MM.1S (cell line): ENCODE measurements around the gene CERT1.

Experiments used
- DNase-seq: peaks from one replicate; pipeline ENCODE4 v3.0.0-alpha.2; 2015
- H2AFZ ChIP-seq: fragments of 300-600 bp; sonication (generic); 2 replicates; pipeline ENCODE4 v1.6.0; 2016; ENCODE audit warnings: antibody characterized with exemption, low read length
- H3F3A ChIP-seq: fragments of 300-600 bp; sonication (generic); 2 replicates; pipeline ENCODE4 v1.6.1; 2016; ENCODE audit warnings: mild to moderate bottlenecking, antibody characterized with exemption, low read length, moderate library complexity, mixed read lengths; ENCODE audit not compliant: insufficient read depth
- H3K27ac ChIP-seq: fragments of 300-600 bp; sonication (generic); 2 replicates; pipeline ENCODE4 v1.5.1; 2016; ENCODE audit warnings: mild to moderate bottlenecking, low read length
- H3K27me3 ChIP-seq: fragments of 300-600 bp; sonication (generic); replicated peaks from 2 replicates; pipeline ENCODE4 v1.6.0; 2016; ENCODE audit warnings: low read length; ENCODE audit not compliant: insufficient read depth
- H3K36me3 ChIP-seq: fragments of 300-600 bp; sonication (generic); replicated peaks from 2 replicates; pipeline ENCODE4 v1.6.1; 2016; ENCODE audit warnings: mild to moderate bottlenecking, low read length, mixed read lengths; ENCODE audit not compliant: insufficient read depth
- H3K4me1 ChIP-seq: fragments of 300-600 bp; sonication (generic); 2 replicates; pipeline ENCODE4 v1.6.1; 2016; ENCODE audit warnings: low read length, mixed read lengths
- H3K4me2 ChIP-seq: fragments of 300-600 bp; sonication (generic); 2 replicates; pipeline ENCODE4 v1.6.0; 2016; ENCODE audit warnings: low read depth, low read length
- H3K4me3 ChIP-seq: fragments of 300-600 bp; sonication (generic); 2 replicates; pipeline ENCODE4 v1.5.1; 2016; ENCODE audit warnings: low read length, mixed read lengths
- H3K79me2 ChIP-seq: fragments of 300-600 bp; sonication (generic); 2 replicates; pipeline ENCODE4 v1.6.1; 2016; ENCODE audit warnings: mixed run types, low read length, mixed read lengths
- H3K9ac ChIP-seq: fragments of 300-600 bp; sonication (generic); 2 replicates; pipeline ENCODE4 v1.6.1; 2016; ENCODE audit warnings: low read length, mixed read lengths
- H3K9me2 ChIP-seq: fragments of 300-600 bp; sonication (generic); replicated peaks from 2 replicates; pipeline ENCODE4 v1.6.1; 2016; ENCODE audit warnings: mild to moderate bottlenecking, low read length, mixed read lengths; ENCODE audit not compliant: insufficient read depth
- H3K9me3 ChIP-seq: fragments of 300-600 bp; sonication (generic); replicated peaks from 2 replicates; pipeline ENCODE4 v1.6.1; 2016; ENCODE audit warnings: mild to moderate bottlenecking, low read length, mixed read lengths; ENCODE audit not compliant: insufficient read depth
- H4K20me1 ChIP-seq: fragments of 300-600 bp; sonication (generic); 2 replicates; pipeline ENCODE4 v1.6.1; 2016; ENCODE audit warnings: mild to moderate bottlenecking, low read length, moderate library complexity, mixed read lengths; ENCODE audit not compliant: insufficient read depth
- CTCF ChIP-seq: fragments of 300-600 bp; sonication (generic); IDR thresholded peaks from 2 replicates; pipeline ENCODE4 v1.5.1; 2016; ENCODE audit warnings: antibody characterized with exemption, low read length, mixed read lengths
- EZH2 ChIP-seq: fragments of 300-600 bp; sonication (generic); optimal IDR thresholded peaks from 2 replicates; pipeline ENCODE3; 2017; ENCODE audit warnings: low read depth, mild to moderate bottlenecking, antibody characterized with exemption, low read length, mixed read lengths
- EZH2phosphoT487 ChIP-seq: fragments of 300-600 bp; sonication (generic); IDR thresholded peaks from 2 replicates; pipeline ENCODE4 v1.6.1; 2018; ENCODE audit warnings: antibody characterized with exemption, low read length

Gene CERT1

GRCh38 chr5:75438722-75439121 lies 72.7 kb downstream of the CERT1 start:
- H3K4me2 ChIP-seq, result no peak overlapping the region

GRCh38 chr5:75435096-75435495 lies 76.3 kb downstream of the CERT1 start:
- DNase-seq, result no peak
- no peaks in the 10 kb centered on the region for H3K79me2 ChIP-seq

More at GRCh38 chr5:75438722-75439121, 72.7 kb downstream of the CERT1 start:
- TF ChIP-seq CTCF (no peak), EZH2phosphoT487 (no peak)
- no peak overlapping the region for H3K27ac ChIP-seq
- H3K4me3 ChIP-seq, result no peak overlapping the region
- no peaks in the 10 kb centered on the region for H3K36me3 ChIP-seq
- H3K9ac ChIP-seq, result no peak overlapping the region
- H2AFZ ChIP-seq, result no peak overlapping the region
- H4K20me1 ChIP-seq, result no peaks in the 10 kb centered on the region
- DNase-seq, result no peak
- no peaks in the 10 kb centered on the region for H3K9me3 ChIP-seq
- H3K79me2 ChIP-seq, result no peaks in the 10 kb centered on the region
- no peaks in the 10 kb centered on the region for H3F3A ChIP-seq
- H3K9me2 ChIP-seq, result no peaks in the 10 kb centered on the region
- H3K27me3 ChIP-seq, result no peaks in the 10 kb centered on the region
- H3K4me1 ChIP-seq, result no peaks in the 10 kb centered on the region

GRCh38 chr5:75433814-75434506 lies 77.5 kb downstream of the CERT1 start:
- no peaks in the 10 kb centered on the region for H3K9me3 ChIP-seq
- no peak overlapping the region for H3K27ac ChIP-seq
- no peaks in the 10 kb centered on the region for H3K36me3 ChIP-seq
- H3K27me3 ChIP-seq, result no peaks in the 10 kb centered on the region
- H3K4me3 ChIP-seq, result no peak overlapping the region
- H3F3A ChIP-seq, result no peaks in the 10 kb centered on the region
- H2AFZ ChIP-seq, result no peak overlapping the region
- H3K9me2 ChIP-seq, result no peaks in the 10 kb centered on the region
- TF ChIP-seq EZH2phosphoT487, result no peak
- no peak for TF ChIP-seq CTCF
- no peak for TF ChIP-seq EZH2
- no peaks in the 10 kb centered on the region for H3K4me1 ChIP-seq
- no peak overlapping the region for H3K4me2 ChIP-seq
- 0 out of 2 replicates have a peak, but pooled peaks cover 3% of the 10 kb centered on the region for H3K79me2 ChIP-seq
- no peak overlapping the region for H3K9ac ChIP-seq
- H4K20me1 ChIP-seq, result no peaks in the 10 kb centered on the region
- DNase-seq, result no peak

More at GRCh38 chr5:75435096-75435495, 76.3 kb downstream of the CERT1 start:
- Histone ChIP-seq H3F3A (no peaks in the 10 kb centered on the region), H3K4me3 (no peak overlapping the region), H3K9me2 (no peaks in the 10 kb centered on the region), H3K27ac (no peak overlapping the region), H3K36me3 (no peaks in the 10 kb centered on the region), H3K4me1 (no peaks in the 10 kb centered on the region), H4K20me1 (no peaks in the 10 kb centered on the region), H3K4me2 (no peak overlapping the region), H3K9ac (no peak overlapping the region), H3K27me3 (no peaks in the 10 kb centered on the region), H2AFZ (no peak overlapping the region), H3K9me3 (no peaks in the 10 kb centered on the region)
- TF ChIP-seq EZH2 (no peak), EZH2phosphoT487 (no peak), CTCF (no peak)
